ENCODE data around the gene ENPP5.

DNA sequence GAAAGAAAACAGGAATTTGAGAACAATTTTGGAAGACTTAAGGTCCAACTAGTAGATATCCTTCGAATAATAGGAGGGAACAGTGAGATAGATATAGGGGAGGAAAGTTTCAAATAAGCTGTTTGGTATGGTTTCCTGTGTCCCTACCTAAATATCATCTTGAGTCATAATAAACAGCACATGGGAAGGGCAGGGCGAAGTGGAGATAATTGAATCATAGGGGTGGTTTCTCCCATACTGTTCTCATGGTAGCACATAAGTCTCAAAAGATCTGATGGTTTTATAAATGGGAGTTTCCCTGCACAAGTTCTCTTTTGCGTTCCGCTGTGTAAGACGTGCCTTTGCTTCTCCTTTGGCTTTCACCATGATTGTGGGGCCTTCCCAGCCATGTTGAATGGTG lies 39.5 kb upstream of the ENPP5 start:
- no peak for TF ChIP-seq CTBP1 (IDR thresholded peaks at IDR 0.05; ENCODE audit: borderline replicate concordance)
- TF ChIP-seq BHLHE40 (IDR thresholded peaks at IDR 0.05; ENCODE audit: borderline replicate concordance) = no peak
- no peak for TF ChIP-seq FOXM1 (IDR thresholded peaks at IDR 0.05; ENCODE audit: borderline replicate concordance)
- TF ChIP-seq, protein P1, sequence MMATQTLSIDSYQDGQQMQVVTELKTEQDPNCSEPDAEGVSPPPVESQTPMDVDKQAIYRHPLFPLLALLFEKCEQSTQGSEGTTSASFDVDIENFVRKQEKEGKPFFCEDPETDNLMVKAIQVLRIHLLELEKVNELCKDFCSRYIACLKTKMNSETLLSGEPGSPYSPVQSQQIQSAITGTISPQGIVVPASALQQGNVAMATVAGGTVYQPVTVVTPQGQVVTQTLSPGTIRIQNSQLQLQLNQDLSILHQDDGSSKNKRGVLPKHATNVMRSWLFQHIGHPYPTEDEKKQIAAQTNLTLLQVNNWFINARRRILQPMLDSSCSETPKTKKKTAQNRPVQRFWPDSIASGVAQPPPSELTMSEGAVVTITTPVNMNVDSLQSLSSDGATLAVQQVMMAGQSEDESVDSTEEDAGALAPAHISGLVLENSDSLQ (IDR thresholded peaks at IDR 0.05) = no peak
- no peak for TF ChIP-seq L3MBTL2 (conservative IDR thresholded peaks at IDR 0.05)
- no peak for TF ChIP-seq HDGF (IDR thresholded peaks at IDR 0.05; ENCODE audit: borderline replicate concordance)
- TF ChIP-seq SP1 (IDR thresholded peaks at IDR 0.05) = no peak
- TF ChIP-seq ELF4 (IDR thresholded peaks at IDR 0.05) = no peak
- TF ChIP-seq LEF1 (IDR thresholded peaks at IDR 0.05; ENCODE audit: borderline replicate concordance) = no peak
- no peak for TF ChIP-seq ARNT (IDR thresholded peaks at IDR 0.05)
- TF ChIP-seq SUZ12 (IDR thresholded peaks at IDR 0.05) = no peak

Measured in HEK293T (cell line).